IMR-90 (cell line): ENCODE measurements around the gene SLC17A9. TPM values are rescaled to one million over a fixed set of nuclear protein-coding genes. Genes with fewer than 3 reads are reported as not detected.
A peak's percentile ranks its signal among the peaks of the same experiment; 100 is the strongest.

Source experiments
- ATAC-seq: fragments of 200-7000 bp; cut with Tn5 transposase; 2 replicates; pipeline ENCODE4 v1.9.1; 2020; ENCODE audit warnings: low read depth, mild to moderate bottlenecking, moderate library complexity
- BruUV-seq: library from RNA; stranded (reverse); fragments of 400-500 nt; replicated peaks from 2 replicates; lab custom pipeline; 2021; lab: Mats Ljungman, UMichigan
- CTCF ChIA-PET: fragments of 300-600 bp; formaldehyde crosslinking; extraction: SDS; loops from one replicate; lab custom pipeline; 2021; ENCODE audit warnings: antibody characterized with exemption; lab: Yijun Ruan, JAX
- POLR2A ChIA-PET: fragments of 300-600 bp; sonication (Branson Sonifier 250); formaldehyde crosslinking; loops from one replicate; lab custom pipeline; 2022; ENCODE audit warnings: antibody characterized with exemption; ENCODE audit not compliant: unreplicated experiment; lab: Charles Lee
- DNase-seq: peaks from one replicate; pipeline ENCODE4 v3.0.0; 2013
- H2AFZ ChIP-seq: replicated peaks from 2 replicates; pipeline ENCODE3; 2013; ENCODE audit warnings: low read length, mild to moderate bottlenecking; ENCODE audit not compliant: poor library complexity
- H2AK5ac ChIP-seq: 2 replicates; pipeline ENCODE4 v1.6.1; 2013; ENCODE audit warnings: low read depth, low read length, inconsistent platforms
- H2AK9ac ChIP-seq: replicated peaks from 2 replicates; pipeline ENCODE3; 2013; ENCODE audit warnings: mild to moderate bottlenecking, low read depth, low read length, moderate library complexity; ENCODE audit not compliant: poor library complexity
- H2BK120ac ChIP-seq: 2 replicates; pipeline ENCODE4 v1.6.1; 2013; ENCODE audit warnings: low read depth, low read length, inconsistent platforms
- H2BK15ac ChIP-seq: 3 replicates; pipeline ENCODE4 v1.6.1; 2013; ENCODE audit warnings: low read depth, low read length, inconsistent platforms
- H2BK20ac ChIP-seq: 2 replicates; pipeline ENCODE4 v1.6.1; 2013; ENCODE audit warnings: low read depth, mild to moderate bottlenecking, inconsistent platforms, low read length, moderate library complexity
- H2BK5ac ChIP-seq: 2 replicates; pipeline ENCODE4 v1.6.1; 2013; ENCODE audit warnings: mild to moderate bottlenecking, low read depth, low read length, inconsistent platforms; ENCODE audit not compliant: poor library complexity, severe bottlenecking
- H3K14ac ChIP-seq: replicated peaks from 2 replicates; pipeline ENCODE4 v1.6.1; 2013; ENCODE audit warnings: low read depth, low read length, inconsistent platforms
- H3K18ac ChIP-seq: 2 replicates; pipeline ENCODE4 v1.6.1; 2013; ENCODE audit warnings: low read depth, low read length, control low read depth
- H3K23ac ChIP-seq: 2 replicates; pipeline ENCODE4 v1.6.1; 2013; ENCODE audit warnings: low read depth, low read length, inconsistent platforms
- H3K27ac ChIP-seq: 2 replicates; pipeline ENCODE4 v1.5.1; 2013; ENCODE audit warnings: mild to moderate bottlenecking, control low read depth, low read length; ENCODE audit not compliant: insufficient read depth
- H3K27me3 ChIP-seq: 2 replicates; pipeline ENCODE4 v1.6.1; 2013; ENCODE audit warnings: low read length; ENCODE audit not compliant: control insufficient read depth, insufficient read depth
- H3K36me3 ChIP-seq: 2 replicates; pipeline ENCODE4 v1.6.1; 2013; ENCODE audit warnings: low read length, mixed read lengths; ENCODE audit not compliant: control insufficient read depth, insufficient read depth
- H3K4ac ChIP-seq: 2 replicates; pipeline ENCODE4 v1.6.1; 2013; ENCODE audit warnings: low read depth, low read length, inconsistent platforms
- H3K4me1 ChIP-seq: 2 replicates; pipeline ENCODE4 v1.6.1; 2013; ENCODE audit warnings: low read length, mixed read lengths; ENCODE audit not compliant: control insufficient read depth, insufficient read depth
- H3K4me2 ChIP-seq: 2 replicates; pipeline ENCODE4 v1.6.1; 2013; ENCODE audit warnings: low read depth, mild to moderate bottlenecking, control low read depth, low read length, moderate library complexity
- H3K4me3 ChIP-seq: 2 replicates; pipeline ENCODE4 v1.5.1; 2013; ENCODE audit warnings: low read depth, mild to moderate bottlenecking, control low read depth, low read length, moderate library complexity; ENCODE audit not compliant: insufficient read depth
- H3K56ac ChIP-seq: 2 replicates; pipeline ENCODE4 v1.6.1; 2013; ENCODE audit warnings: low read length, inconsistent platforms; ENCODE audit not compliant: insufficient read depth; ENCODE audit errors: extremely low read depth
- H3K79me1 ChIP-seq, 2 experiments: 2 replicates each; pipeline ENCODE4 v1.6.1; 2013; ENCODE audit warnings: low read length in 2 of 2, inconsistent platforms in 1 of 2, low read depth in 1 of 2
- H3K9ac ChIP-seq: 2 replicates; pipeline ENCODE4 v1.6.1; 2013; ENCODE audit warnings: low read depth, low read length, control low read depth
- H3K9me1 ChIP-seq: 2 replicates; pipeline ENCODE4 v1.6.1; 2013; ENCODE audit warnings: low read length, inconsistent platforms; ENCODE audit not compliant: insufficient read depth
- H3K9me3 ChIP-seq: 2 replicates; pipeline ENCODE4 v1.6.1; 2013; ENCODE audit warnings: low read length; ENCODE audit not compliant: control insufficient read depth, insufficient read depth
- H4K20me1 ChIP-seq: 2 replicates; pipeline ENCODE4 v1.6.1; 2013; ENCODE audit warnings: low read length, inconsistent platforms; ENCODE audit not compliant: insufficient read depth
- H4K5ac ChIP-seq: 2 replicates; pipeline ENCODE4 v1.6.1; 2013; ENCODE audit warnings: mild to moderate bottlenecking, low read depth, low read length, control low read depth
- H4K8ac ChIP-seq, 2 experiments: 2 replicates each; pipeline ENCODE4 v1.6.1; 2013; ENCODE audit warnings: low read depth in 2 of 2, low read length in 2 of 2, control low read depth in 1 of 2, inconsistent platforms in 1 of 2
- H4K91ac ChIP-seq: 2 replicates; pipeline ENCODE4 v1.6.1; 2013; ENCODE audit warnings: low read depth, low read length, inconsistent platforms; ENCODE audit not compliant: insufficient read depth
- BHLHE40 ChIP-seq: fragments of 150-350 bp; IDR thresholded peaks from 2 replicates; pipeline ENCODE4 v1.6.1; 2016; ENCODE audit warnings: mild to moderate bottlenecking, low read depth, low read length
- ELK1 ChIP-seq: fragments of 150-350 bp; IDR thresholded peaks from 2 replicates; pipeline ENCODE4 v1.6.1; 2016; ENCODE audit warnings: low read depth, mild to moderate bottlenecking, low read length, moderate library complexity, borderline replicate concordance
- FOS ChIP-seq: fragments of 150-350 bp; IDR thresholded peaks from 2 replicates; pipeline ENCODE4 v1.6.1; 2016; ENCODE audit warnings: low read depth, low read length
- MAFK ChIP-seq: IDR thresholded peaks from 2 replicates; pipeline ENCODE4 v1.6.1; 2012; ENCODE audit warnings: low read depth, low read length, improper control_type of control experiment
- MAZ ChIP-seq: IDR thresholded peaks from 2 replicates; pipeline ENCODE4 v1.6.1; 2012; ENCODE audit warnings: low read depth, mild to moderate bottlenecking, low read length, improper control_type of control experiment, moderate library complexity, borderline replicate concordance
- MXI1 ChIP-seq: IDR thresholded peaks from 2 replicates; pipeline ENCODE4 v1.6.1; 2012; ENCODE audit warnings: low read depth, mild to moderate bottlenecking, low read length, moderate library complexity, borderline replicate concordance
- POLR2A ChIP-seq: IDR thresholded peaks from 2 replicates; pipeline ENCODE4 v1.6.1; 2012; ENCODE audit warnings: mild to moderate bottlenecking, low read depth, low read length
- RCOR1 ChIP-seq: IDR thresholded peaks from 2 replicates; pipeline ENCODE4 v1.6.1; 2012; ENCODE audit warnings: mild to moderate bottlenecking, low read length, improper control_type of control experiment; ENCODE audit not compliant: insufficient replicate concordance
- RFX5 ChIP-seq: IDR thresholded peaks from 2 replicates; pipeline ENCODE4 v1.8.0; 2012; ENCODE audit warnings: low read depth, mild to moderate bottlenecking, low read length, moderate library complexity
- SMC3 ChIP-seq: fragments of 150-350 bp; IDR thresholded peaks from 2 replicates; pipeline ENCODE4 v1.6.1; 2016; ENCODE audit warnings: low read depth, mild to moderate bottlenecking, antibody characterized with exemption, low read length, moderate library complexity
- USF2 ChIP-seq: fragments of 150-350 bp; IDR thresholded peaks from 2 replicates; pipeline ENCODE4 v1.6.1; 2017; ENCODE audit warnings: mild to moderate bottlenecking, antibody characterized with exemption, low read length, low read depth
- WGBS, 2 experiments: methylation state at CpG; one replicate each; pipeline versions ENCODE4 v1.1.5 to v1.1.7; 2013; ENCODE audit warnings: missing lambda C conversion rate in 2 of 2; ENCODE audit not compliant: insufficient read length in 1 of 2; ENCODE audit errors: extremely low coverage in 2 of 2; 5-methylcytosine and 5-hydroxymethylcytosine counted together
- dilution Hi-C: fragments of 300-500 bp; cut with HindIII; formaldehyde crosslinking; loops from one replicate; pipeline ENCODE4 v1.14.3; 2018; ENCODE audit warnings: low sequenced_read_pairs; ENCODE audit not compliant: unreplicated experiment
- in situ Hi-C: fragments of 300-500 bp; cut with MboI; formaldehyde crosslinking; loops from 3 replicates; pipeline ENCODE4 v1.14.3; 2019; ENCODE audit warnings: low sequenced_read_pairs, inconsistent platforms, mixed read lengths
- intact Hi-C: fragments of 100-400 bp; cut with micrococcal nuclease; formaldehyde crosslinking; loops from 2 replicates; pipeline ENCODE4 v1.10.0; 2022
- polyA plus RNA-seq, 3 experiments: library from polyadenylated mRNA; depleted of rRNA; stranded (reverse); fragments of >200 nt; gene quantifications; 2 replicates each; pipeline ENCODE4 v1.2.3, GENCODE V29; 2012; ENCODE audit warnings: low replicate concordance in 1 of 3
- total RNA-seq: library from RNA; depleted of rRNA; stranded (reverse); fragments of >200 nt; gene quantifications from 2 replicates; pipeline ENCODE4 v1.2.3, GENCODE V29; 2012

The SLC17A9 gene
- total and polyA plus RNA-seq, 2 of the 4 experiments (the other 2 are of a cell fraction) = 2.2 to 14.4 TPM

DNA sequence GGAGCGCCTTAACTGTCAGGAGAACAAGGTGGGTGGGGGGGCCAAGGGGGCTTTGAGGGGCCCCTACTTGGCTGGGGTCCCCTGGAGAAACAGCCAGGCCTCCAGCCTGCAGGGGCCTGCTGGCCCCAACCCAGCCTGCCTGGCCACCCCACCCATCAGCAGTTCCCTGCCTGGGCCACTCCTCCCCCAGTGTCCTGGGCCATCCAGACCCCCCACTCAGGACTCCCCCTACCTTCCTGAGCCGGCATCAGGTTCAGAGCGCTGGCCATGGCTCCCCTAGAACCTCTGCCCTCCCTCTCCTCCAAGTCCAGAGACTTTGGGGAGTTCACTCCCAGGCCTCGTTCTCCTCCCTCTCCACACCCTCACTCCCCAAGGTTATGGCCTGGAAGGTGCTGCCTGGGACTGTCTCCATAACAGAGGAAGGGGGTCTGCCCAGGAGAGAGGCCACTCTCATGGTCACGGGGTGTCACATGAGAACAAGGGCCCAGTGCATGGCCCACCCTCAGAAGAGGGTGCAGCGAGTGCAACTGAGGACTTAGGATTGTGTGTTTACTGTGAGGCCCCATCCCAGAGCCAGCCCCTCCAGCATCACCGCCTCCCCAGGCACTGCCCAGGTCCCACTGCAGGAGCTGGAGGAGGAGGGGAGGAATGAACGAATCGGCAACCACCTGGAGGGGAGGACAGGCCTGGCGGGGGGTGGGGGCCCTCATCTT, 6.0 kb downstream of the SLC17A9 start:
- no peak overlapping the region for H3K56ac ChIP-seq
- in situ Hi-C loops = no loop called here
- H3K27ac ChIP-seq = no peak overlapping the region
- H4K5ac ChIP-seq = no peak overlapping the region
- H3K79me1 ChIP-seq = no peaks in the 10 kb centered on the region; a peak in 1 of 4 replicates
- no peaks in the 10 kb centered on the region; the same call in 1 of the 2 replicates for H3K27me3 ChIP-seq
- no peak overlapping the region for H3K9ac ChIP-seq
- intact Hi-C loops = no loop called here
- WGBS, 2 experiments = 80% methylated on average over 1 of the region's 10 CpGs; no CpG with 5 or more reads in 1 of the 2 experiments
- H4K91ac ChIP-seq = no peak overlapping the region
- TF ChIP-seq MAZ (no peak), USF2 (no peak), FOS (no peak), RFX5 (no peak), MXI1 (no peak), POLR2A (no peak), BHLHE40 (no peak), SMC3 (no peak), MAFK (no peak), ELK1 (no peak), RCOR1 (no peak)
- peak overlapping the region; percentile 28 for H2AK9ac ChIP-seq
- BruUV-seq = no TSS peak
- peaks cover 1% of the 10 kb centered on the region; the same call in 1 of the 2 replicates for H3K36me3 ChIP-seq
- no peak overlapping the region for H3K4ac ChIP-seq
- no peak overlapping the region for H4K8ac ChIP-seq
- no peak overlapping the region for H2AK5ac ChIP-seq
- H2AFZ ChIP-seq = no peak overlapping the region
- dilution Hi-C loops = no loop called here
- no peak overlapping the region for H2BK120ac ChIP-seq
- no peak overlapping the region for H2BK20ac ChIP-seq
- peaks cover 4% of the 10 kb centered on the region; the same call in 1 of the 2 replicates for H3K9me1 ChIP-seq
- H3K4me2 ChIP-seq = no peak overlapping the region
- no peak for ATAC-seq
- H4K20me1 ChIP-seq = no peaks in the 10 kb centered on the region
- H3K4me3 ChIP-seq = no peak overlapping the region
- no peak overlapping the region for H3K23ac ChIP-seq
- no peak overlapping the region for H2BK5ac ChIP-seq
- peaks cover 10% of the 10 kb centered on the region for H3K4me1 ChIP-seq
- no peak overlapping the region for H2BK15ac ChIP-seq
- no peak overlapping the region for H3K18ac ChIP-seq
- ChIA-PET POLR2A (no interaction called here), CTCF (no interaction called here)
- H3K9me3 ChIP-seq = no peaks in the 10 kb centered on the region
- DNase-seq = no peak
- H3K14ac ChIP-seq = no peak overlapping the region
